ENCODE data around the gene SEMA4F.

- no peak for TF ChIP-seq CTCF (IDR thresholded peaks at IDR 0.05)
- no peak for TF ChIP-seq POLR2A (IDR thresholded peaks at IDR 0.05)
Measured at GRCh38 chr2:74648009-74648443, 6.0 kb upstream of the SEMA4F start, which contains the start of gene M1AP.
